ENCODE measurements around the gene DNASE1L2.

Gene DNASE1L2

DNA sequence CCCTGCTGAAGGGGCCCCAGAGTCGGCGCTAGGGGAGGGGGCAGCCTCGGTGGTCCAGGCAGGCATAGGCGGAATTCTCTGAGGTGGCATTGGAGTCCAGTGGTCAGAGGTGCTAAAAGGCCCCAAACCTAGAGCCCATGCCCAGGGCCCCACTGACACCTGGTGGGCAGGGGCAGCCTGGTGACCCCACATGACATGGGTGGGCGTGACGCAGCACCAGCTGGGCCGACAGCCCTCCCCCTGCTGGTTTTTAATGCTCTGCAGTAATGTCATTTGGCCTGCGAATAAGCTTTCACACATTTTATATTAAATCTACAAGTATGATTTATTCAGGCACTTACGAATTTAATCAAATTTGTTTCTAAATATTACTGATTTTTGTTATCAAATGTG lies 33.8 kb downstream of the DNASE1L2 start:
- DNase-seq (ENCODE audit: low read depth in 3 of 3), result no peak

DNA sequence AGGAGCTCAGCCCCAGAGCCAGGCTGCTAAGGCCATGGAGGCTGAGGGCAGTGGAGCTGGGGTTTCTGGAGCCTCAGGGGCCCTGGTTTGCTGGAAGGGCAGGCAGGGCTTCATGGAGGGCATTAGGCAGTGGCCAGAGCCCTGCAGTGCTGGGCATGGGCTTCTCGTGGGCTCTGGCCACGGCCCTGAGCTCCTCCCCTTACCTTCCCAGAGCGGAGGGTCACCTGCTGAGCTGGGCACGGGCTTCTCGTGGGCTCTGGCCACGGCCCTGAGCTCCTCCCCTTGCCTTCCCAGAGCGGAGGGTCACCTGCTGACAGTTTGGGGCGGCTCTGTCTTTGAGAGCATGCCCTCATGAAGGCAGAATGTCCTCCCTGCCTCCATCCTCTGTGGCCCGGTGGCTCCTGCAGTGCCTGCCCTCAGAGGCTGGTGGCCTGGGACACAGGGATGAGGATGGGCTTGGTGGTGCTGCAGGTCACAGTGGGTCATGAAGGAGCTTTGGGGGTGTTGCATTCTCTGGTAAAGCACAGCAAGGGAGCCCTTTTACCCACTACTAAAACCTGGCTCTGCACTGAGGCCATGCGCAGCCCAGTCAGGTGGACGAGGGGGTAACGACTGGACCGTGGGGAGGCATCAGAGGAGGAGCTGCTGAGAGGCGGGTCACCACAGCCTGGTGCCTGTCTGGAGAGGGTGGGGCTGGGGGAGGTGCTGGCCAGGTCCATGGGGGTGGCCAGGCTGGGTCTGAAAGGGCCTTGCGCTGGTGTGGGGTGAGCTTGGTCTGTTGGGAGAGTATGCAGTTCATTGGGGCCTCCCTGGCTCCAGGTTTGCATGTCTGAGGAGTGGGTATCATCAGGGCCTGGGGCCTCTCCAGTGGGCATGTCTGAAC lies 34.6 kb downstream of the DNASE1L2 start:
- no peak for DNase-seq (ENCODE audit: low read depth in 3 of 3)

DNA sequence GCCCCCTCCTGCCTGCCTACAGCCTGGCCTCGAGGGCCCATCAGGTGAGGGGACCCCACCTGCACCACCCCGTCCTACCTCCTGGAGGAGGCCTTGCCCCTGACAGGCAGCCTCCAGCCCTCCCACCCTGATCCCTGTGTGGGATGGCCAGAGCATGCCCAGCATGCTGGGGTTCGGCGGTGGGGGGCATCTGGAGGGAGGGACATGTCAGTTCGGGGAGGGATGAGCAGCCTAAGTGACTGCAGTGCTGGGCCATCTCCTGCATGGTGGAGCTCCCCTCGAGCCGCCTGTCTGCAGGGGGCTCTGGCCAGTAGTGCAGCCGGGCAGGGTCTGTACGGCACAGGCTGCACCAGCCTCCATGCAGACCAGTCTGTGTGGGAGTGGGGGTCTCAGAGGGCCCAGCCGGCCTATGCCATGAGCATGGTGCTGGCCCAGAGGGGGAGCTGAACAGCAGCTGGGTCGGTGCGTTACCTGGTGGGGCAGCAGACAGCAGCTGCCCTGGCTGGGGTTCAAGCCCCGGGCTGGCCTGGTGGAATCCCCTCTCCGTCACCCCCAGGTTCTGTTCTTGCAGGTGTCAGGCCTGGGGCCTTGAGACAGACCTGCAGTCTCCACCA lies 35.7 kb downstream of the DNASE1L2 start:
- no peak for DNase-seq (ENCODE audit: low read depth in 3 of 3)

DNA sequence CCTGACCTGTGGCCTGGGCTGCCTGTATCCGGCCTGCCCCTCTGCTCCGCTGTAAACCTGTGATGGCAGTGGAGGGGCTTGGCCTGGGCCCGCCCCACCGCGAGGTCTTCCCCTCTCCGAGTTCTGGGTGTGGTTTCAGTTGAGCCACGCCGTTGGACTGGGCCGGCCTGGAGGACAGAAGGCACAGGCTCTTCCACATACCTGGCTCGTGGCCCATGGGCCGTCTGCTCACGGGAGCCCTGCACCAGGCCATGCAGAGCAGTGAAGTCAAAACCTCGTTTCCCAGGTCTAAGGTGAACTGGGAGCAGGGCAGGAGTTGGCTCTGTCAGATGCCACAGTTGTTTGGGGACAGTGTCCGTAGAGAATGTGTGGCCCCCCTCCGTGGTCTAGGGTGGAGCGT lies 37.2 kb downstream of the DNASE1L2 start:
- DNase-seq (ENCODE audit: low read depth in 3 of 3), result no peak

DNA sequence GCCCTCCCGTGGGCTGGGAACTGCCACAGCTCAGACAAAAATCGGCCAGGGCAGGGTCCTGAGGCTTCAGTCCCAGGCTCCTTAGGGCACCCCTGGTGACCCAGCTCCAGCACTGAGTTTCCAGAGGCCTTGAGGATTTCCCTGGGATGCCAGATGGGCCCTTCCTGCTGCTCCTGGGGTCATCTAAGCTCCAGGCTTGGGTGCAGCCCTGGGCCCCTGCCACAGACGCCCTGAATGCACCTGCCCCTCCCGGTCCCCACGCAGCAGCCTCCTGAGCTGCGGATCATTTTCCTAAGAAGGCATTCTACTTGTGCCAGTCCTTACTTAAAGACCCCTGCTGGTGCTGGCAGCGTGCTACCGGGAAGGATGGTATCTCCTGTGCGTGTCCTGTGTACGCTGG lies 37.7 kb downstream of the DNASE1L2 start:
- no peak for DNase-seq (ENCODE audit: low read depth in 3 of 3)

DNA sequence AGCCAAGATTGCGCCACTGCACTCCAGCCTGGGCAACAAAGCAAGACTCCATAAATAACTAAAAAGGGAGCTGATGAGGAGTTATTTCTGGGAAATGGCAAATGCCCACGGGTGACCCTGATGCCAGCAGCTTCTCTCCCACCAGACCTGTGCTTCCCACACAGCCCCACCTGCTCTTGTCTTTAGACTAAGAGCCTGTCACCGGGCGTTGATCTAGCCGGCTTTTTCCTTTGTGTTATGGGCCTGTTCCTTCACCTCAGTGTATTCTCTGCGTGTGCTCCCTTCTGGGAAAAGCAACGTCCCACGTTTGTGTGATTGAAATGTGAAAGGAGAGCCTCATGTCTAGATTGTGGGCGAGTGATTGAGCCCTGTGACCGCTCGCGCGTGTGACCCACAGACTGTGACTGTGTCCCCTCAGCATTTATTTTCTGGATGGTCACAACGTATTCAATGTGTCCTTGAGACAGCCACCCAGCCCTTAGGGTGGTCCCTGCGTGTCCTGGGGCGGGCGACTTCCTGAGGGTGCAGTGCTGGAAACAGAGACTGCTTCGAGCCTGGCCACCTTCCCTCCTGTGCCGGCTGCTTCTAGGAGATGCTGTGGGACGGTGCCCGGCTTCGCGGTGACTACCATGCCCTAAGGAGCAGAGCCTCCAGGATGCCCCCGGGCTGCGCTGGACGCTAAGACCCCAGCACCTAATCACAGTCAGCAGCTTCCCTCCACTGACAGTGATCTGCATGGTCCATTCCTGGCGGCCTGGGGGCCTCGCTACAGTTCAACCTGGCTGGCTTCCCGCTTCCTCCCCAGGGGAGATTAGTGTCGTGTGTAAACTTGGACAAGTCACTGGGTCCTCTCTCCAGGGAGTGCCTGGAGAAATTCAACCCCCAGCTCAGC lies 39.5 kb downstream of the DNASE1L2 start:
- DNase-seq (ENCODE audit: low read depth in 3 of 3), result no peak

DNA sequence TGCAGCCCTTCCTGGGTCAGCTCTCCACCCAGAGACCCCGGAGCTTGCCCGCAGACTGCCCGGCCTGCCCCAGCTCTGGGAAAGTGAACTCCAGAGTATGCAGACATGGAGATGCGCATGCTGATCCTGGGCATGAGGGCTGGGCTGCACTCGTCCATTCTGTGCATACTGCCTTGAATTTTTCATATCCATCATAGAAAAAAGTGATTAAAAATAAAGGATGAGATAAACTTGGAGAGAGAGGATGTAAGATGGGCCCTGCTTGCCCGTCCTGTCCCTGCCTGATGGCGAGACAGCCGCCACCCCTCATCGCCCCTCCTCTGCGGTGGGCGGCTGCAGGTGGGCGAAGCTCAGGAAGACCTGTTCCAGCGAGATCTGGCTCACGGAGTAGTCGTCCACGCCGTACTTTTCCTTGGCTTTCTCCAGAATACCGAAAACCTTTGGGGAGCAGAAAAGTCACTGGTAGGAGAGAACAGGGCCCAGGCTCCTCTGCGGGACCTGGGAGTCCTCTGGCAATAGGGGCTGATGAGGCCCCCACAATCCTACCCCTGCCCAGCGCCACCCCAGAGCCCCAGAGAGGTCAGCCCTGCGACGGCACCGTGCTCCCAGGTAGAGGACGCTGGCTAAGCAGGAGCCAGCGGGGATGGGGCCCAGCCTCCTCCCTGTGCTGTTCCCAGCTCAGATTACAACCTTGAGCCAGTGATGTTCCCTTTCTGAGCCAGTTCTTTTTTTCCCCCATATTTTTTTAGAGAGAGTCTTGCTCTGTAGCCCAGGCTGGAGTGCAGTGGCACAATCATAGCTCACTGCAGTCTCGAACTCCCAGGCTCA lies 40.3 kb downstream of the DNASE1L2 start:
- no peak for DNase-seq (ENCODE audit: low read depth in 3 of 3)

DNA sequence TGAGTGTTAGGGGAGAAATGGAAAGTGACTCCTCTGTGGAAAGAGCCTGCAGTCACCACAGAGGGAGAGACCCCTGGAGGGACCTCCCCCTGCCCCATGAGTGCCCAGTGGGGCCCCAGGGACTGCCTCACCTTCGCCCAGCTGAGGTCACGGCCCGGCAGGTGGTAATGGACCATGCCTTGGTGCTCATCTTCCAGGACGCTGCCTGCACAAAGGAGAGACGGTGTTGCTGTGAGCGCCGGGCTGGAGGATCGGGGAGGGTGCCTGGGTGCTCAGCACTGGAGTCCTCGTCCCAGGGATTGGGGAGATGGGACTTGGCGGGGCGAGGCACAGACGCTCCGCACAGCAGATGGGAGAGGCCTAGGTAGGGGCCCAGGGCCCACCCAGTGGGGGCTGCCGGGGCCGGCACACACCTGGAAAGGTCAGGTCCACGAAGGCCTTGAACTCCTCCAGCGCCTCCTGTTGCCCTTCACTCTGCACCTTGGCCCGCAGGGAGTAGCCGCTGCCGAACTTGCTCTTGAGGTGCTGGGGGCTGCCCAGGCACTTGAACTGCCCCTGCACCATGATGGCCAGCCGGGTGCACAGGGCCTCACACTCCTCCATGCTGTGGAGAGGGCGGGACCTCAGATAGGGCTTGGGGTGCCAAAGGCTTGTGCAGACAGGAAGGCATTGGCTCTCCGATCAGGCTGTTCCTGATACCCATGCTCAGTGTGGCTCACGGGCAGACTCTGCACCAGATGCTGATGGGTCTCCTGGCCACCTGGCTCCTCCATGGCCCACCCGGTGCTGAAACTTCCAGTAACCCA lies 41.4 kb downstream of the DNASE1L2 start:
- DNase-seq (ENCODE audit: low read depth in 3 of 3), result no peak

DNA sequence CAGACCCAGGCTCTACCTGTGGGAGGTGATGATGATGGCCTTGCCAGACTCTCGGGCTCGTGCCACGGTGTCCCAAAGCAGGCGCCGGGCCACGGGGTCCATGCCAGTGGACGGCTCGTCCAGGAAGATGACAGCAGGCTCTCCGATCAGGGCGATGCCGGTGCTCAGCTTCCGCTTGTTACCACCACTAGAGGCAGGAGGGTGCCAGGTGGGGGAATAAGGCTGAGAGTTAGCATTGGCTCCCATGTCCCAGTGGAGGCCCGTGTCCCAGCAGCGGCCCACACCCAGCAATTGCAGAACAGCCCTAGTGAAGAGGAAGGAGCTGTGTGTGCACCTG lies 42.0 kb downstream of the DNASE1L2 start:
- no peak for DNase-seq (ENCODE audit: low read depth in 3 of 3)

DNA sequence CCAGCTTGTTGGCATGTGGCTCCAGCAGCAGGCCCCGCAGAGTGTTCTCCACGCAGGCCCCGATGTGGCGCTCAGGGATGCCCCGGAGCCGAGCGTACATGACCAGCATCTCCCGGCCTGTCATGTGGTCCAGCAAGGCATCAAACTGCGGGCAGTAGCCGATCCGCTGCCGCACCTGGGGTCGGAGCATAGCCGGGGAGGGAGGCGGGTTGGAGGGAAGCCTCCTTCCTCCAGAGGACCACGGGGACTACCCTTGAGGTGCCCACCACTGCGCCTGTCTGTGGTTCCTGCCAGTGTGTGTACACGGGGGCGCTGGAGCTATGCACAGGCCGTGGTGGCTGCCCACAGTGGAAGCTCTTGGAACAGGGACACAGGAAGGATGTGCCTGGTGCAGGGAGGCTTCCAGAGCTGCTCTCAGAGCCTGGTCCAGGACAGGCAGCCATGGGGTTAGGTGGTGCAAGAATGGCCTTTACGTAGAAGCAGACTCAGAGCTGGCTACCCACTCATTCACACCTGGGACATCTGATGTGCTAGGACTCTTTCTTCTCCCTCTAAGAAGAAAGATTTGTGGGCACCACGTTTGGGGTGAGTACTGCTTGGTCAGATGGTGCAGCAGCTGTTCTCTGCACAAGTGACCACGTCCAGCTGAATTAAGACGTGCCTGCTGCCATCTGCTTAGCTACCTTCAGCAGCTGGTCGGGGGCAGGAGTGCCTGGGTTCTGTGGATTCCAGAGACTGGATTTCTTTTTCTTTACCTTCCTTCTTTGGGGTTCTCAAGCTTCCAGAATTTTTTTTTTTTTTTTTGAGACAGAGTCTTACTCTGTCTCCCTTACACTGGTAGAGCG lies 42.9 kb downstream of the DNASE1L2 start:
- no peak for DNase-seq (ENCODE audit: low read depth in 3 of 3)

DNA sequence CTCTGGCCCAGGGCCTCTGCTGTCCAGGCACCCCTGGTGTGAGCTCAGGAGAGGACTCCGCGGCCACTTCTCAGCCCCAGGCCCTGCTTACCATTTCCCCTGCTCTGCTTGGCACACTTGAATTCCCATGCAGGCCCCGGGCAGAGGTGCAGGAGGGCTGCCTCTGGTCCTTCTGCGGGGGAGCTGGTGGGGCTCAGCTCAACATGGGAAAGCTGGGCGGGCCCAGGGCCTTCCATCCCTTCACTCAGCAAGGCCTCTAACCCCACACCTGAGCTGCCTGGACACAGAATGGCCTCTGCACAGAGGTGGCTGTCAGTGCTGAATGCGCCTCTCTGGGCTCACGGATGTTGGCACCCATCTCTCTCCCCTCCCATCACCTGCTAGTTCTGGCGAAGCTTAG lies 44.2 kb downstream of the DNASE1L2 start:
- DNase-seq (ENCODE audit: low read depth in 3 of 3), result no peak

DNA sequence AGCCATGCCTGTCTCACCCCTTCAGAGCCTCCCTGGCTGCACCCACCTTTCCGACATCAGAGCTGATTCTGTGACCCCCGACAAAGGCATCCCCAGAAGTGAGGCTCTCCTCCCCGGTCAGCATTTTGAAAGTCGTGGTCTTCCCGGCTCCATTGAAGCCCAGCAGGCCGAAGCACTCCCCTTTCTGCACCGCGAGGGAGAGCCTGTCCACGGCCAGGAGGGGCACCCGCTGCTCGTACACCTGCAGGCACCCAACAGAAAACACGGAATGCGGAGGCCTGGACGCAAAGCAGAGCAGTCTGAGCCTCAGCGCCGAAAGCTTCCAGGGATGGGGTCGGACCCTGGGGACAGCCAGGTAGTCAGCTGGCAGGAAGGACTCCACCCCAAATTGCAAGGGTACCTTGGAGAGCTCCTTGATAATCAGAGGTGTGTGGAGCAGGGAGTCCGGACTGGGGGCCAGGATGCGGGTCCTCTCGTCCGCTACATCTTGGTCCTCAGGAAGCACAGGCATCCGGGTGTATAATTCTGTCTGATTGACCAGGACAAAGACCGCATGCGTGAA lies 44.8 kb downstream of the DNASE1L2 start:
- no peak for DNase-seq (ENCODE audit: low read depth in 3 of 3)

DNA sequence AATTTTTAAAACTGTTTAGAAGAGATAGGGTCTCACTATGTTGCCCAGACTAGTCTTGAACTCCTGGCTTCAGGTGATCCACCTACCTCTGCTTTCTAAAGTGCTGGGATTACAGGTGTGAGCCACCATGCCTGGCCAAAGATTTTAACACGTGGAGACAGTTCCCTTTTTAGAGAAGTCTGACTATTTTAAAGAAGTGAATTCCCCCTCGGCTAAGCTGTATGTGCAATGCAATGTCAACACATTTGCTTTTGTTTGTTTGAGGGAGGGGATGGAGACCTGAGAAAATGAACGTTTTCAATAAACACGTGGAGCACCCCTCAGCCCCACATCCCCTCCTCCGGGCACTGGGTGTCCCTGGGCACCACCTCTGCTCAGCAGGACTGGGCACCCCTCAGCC lies 46.0 kb downstream of the DNASE1L2 start:
- no peak for DNase-seq (ENCODE audit: low read depth in 3 of 3)

DNA sequence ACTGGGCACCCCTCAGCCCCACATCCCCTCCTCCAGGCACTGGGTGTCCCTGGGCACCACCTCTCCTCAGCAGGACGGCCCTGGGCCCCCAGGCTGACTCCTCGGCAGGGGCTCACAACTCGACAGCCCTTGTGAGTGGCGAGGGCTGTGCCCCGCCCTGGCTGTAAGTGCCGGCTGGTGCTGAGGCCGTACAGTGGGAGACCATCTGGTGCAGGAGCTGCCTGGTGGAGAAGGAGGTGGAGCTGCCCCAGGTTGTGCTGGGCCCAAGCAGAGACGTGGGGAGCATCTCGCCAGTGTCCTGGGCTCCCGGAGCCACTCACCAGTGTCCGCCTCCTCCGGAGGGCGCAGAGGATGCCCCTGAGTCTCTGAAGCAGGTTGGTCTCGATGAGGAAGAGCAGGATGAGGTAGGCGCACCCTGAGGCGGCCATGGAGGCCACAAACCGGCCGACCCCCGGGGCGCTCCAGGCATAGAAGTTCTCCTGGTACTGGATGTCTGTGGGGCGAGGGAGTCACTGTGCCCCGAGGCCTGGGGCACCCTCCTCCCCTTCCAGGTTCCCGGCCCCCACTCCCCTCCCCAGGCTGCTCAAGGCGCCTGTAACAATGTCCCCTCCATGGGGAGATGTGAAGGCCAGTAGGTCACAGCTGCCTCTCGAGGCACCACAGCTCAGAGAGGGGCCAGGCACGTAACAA lies 46.8 kb downstream of the DNASE1L2 start:
- no peak for DNase-seq (ENCODE audit: low read depth in 3 of 3)

DNA sequence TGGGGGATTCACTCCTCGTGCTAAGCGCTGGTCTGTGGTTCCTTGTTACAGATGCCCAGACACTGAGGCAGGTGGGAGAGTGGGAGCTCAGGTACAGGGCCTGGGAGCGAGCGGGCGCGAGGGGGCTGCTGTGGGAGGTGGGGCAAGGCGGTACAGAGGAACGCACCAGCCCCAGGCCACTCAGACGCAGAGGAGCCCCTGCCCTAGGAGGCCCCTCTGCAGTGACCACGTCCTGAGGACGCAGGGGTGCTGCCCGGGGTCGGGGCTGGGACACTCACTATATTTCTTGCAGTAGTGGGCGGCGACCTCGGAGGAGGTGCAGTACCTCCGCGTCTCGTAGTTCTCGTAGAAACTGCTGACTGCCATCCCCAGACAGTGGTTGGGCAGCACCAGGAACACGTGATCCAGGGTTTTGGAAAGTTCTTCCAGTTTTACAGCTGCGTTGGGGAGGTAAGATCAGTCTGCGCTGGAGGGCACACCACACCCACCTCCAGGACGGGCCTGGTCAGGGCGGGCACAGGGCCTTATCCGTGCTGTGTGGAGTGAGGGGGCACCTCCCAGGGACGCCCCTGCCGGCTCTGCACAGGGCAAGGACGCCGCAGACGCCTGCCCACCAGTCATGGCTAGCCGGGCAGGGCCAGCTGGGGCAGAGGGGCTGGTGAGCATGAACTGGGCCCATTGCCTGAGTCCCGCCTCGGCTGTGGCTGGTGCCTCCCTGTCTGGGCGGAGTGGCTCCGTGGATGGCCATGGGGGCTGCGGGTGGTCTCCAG lies 47.9 kb downstream of the DNASE1L2 start:
- no peak for DNase-seq (ENCODE audit: low read depth in 3 of 3)

DNA sequence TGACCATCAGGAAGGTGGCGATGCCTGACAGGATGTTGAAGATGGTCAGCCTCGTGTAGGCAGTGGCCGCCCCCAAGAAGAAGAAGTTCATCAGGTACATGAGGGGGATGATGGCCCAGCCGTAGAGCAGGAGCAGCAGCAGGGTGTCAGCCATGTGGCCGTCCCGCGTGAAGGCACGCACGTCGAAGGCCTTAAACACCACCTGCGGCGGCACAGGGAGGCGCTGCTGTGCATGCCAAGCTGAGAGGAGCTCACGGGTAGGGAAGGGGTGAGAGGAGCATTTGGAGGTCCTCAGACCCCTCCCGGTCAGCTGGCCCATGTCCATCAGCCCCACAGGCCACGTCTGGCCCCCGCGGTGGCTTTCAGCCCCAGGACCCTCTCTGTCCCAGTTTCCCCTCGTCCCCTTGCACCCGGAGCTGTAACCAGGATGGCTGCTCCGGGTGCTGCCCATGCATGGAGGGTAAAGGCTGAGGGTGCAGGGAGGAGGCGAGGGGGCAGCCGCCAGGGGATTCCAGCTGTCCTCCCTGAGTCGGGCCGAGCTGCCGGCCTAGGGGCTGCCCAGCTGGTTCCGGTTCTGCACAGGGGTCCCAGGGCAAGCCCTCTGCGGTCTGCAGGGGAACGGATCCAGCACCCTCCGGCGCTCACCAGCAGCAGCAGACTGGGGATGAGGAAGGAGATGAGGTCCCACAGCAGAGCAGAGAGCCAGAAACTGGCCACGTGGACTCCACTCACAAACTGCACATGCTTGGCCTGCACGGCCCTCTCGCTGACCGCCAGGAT lies 48.7 kb downstream of the DNASE1L2 start:
- DNase-seq (ENCODE audit: low read depth in 3 of 3), result no peak

DNA sequence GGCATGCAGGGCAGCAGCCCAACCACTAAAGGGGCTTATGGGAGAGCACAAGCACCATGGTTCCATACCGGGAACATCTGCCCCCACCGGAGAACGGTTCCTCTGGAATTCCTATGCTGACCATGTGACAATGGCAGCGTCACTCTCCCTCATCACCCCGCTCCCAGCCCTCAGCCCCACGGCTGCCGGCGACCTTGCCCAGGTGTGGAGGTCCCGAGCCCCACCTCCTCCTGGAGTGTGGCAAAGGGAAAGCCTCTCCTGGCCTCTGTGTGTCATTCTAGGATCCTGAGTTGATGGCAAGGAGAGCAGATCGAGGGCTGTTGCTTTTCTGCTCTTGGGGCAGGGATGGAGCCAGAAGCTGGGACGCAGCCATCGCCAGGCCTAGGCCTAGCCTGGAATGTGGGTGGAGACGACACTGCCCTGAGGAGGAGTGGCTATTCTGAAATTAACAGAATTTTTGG lies 49.5 kb downstream of the DNASE1L2 start:
- DNase-seq (ENCODE audit: low read depth in 3 of 3), result no peak
